Endothelial cell of umbilical vein (primary cell): Measurements from ENCODE around the gene KDM4B. TPM values are rescaled to one million over a fixed set of nuclear protein-coding genes. Genes with fewer than 3 reads are reported as not detected.

Source experiments
- BruUV-seq: library from RNA; stranded (reverse); fragments of 400-500 nt; replicated peaks from 2 replicates; lab custom pipeline; 2021; lab: Mats Ljungman, UMichigan
- CTCF ChIA-PET: fragments of 300-600, 350-600 bp; sonication (Branson Sonifier 250); formaldehyde crosslinking; loops from one replicate; lab custom pipeline; 2021; ENCODE audit warnings: antibody characterized with exemption, inconsistent platforms; lab: Charles Lee
- POLR2A ChIA-PET: fragments of 300-600, 350-600 bp; sonication (Branson Sonifier 250); formaldehyde crosslinking; loops from one replicate; lab custom pipeline; 2021; ENCODE audit warnings: antibody characterized with exemption, inconsistent platforms; lab: Charles Lee
- DNase-seq: peaks from one replicate; pipeline ENCODE4 v3.0.0-alpha.2; 2011; ENCODE audit warnings: low read depth, low spot score
- FAIRE-seq: peaks from 2 replicates; lab custom pipeline; 2011; peaks lifted over from hg19 to GRCh38; lab: Jason Lieb, UNC
- H2AFZ ChIP-seq: 2 replicates; pipeline ENCODE4 v1.6.0; 2012; ENCODE audit warnings: low read depth, low read length, control low read depth, inconsistent platforms
- H3K27ac ChIP-seq: 2 replicates; pipeline ENCODE4 v1.5.1; 2011; ENCODE audit warnings: low read depth, mild to moderate bottlenecking, control low read depth, low read length, moderate library complexity; ENCODE audit not compliant: insufficient read depth
- H3K27me3 ChIP-seq, 2 experiments: 2 replicates each; pipeline versions ENCODE4 v1.6.0 to v1.6.1; 2011; ENCODE audit warnings: low read length in 2 of 2, mixed read lengths in 1 of 2; ENCODE audit not compliant: control insufficient read depth in 2 of 2, insufficient read depth in 2 of 2
- H3K36me3 ChIP-seq, 2 experiments: 2 replicates in 1 of 2; 3 replicates in 1 of 2; pipeline ENCODE4 v1.5.1; 2011; ENCODE audit warnings: low read length in 2 of 2, mild to moderate bottlenecking in 1 of 2, moderate library complexity in 1 of 2; ENCODE audit not compliant: control insufficient read depth in 2 of 2, insufficient read depth in 2 of 2; ENCODE audit errors: extremely low read depth in 1 of 2
- H3K4me1 ChIP-seq: 3 replicates; pipeline ENCODE4 v1.5.1; 2011; ENCODE audit warnings: mild to moderate bottlenecking, low read length; ENCODE audit not compliant: control insufficient read depth, insufficient read depth; ENCODE audit errors: extremely low read depth
- H3K4me2 ChIP-seq: 2 replicates; pipeline ENCODE4 v1.6.1; 2011; ENCODE audit warnings: low read length, control low read depth, mixed read lengths; ENCODE audit not compliant: insufficient read depth
- H3K4me3 ChIP-seq, 3 experiments: fragments of 200-600 bp in 1 of 3; sonication (generic), shearing (Covaris generic) in 1 of 3; replicated peaks in 1 of 3; 2 replicates each; pipeline ENCODE4 v1.5.1; 2011 to 2016; ENCODE audit warnings: control low read depth in 3 of 3, low read length in 3 of 3, mild to moderate bottlenecking in 2 of 3, inconsistent platforms in 1 of 3, low read depth in 1 of 3, moderate library complexity in 1 of 3; ENCODE audit not compliant: insufficient read depth in 1 of 3
- H3K79me2 ChIP-seq: 2 replicates; pipeline ENCODE4 v1.6.0; 2012; ENCODE audit warnings: low read length, inconsistent platforms; ENCODE audit not compliant: control insufficient read depth, insufficient read depth
- H3K9ac ChIP-seq: replicated peaks from 2 replicates; pipeline ENCODE3; 2011; ENCODE audit warnings: low read length, control low read depth; ENCODE audit not compliant: insufficient read depth; ENCODE audit errors: extremely low read depth
- H3K9me1 ChIP-seq: replicated peaks from 3 replicates; pipeline ENCODE4 v1.6.0; 2011; ENCODE audit warnings: mild to moderate bottlenecking, low read length; ENCODE audit not compliant: control insufficient read depth, insufficient read depth; ENCODE audit errors: extremely low read depth
- H3K9me3 ChIP-seq: replicated peaks from 2 replicates; pipeline ENCODE4 v1.5.1; 2012; ENCODE audit warnings: low read length, inconsistent platforms; ENCODE audit not compliant: control insufficient read depth, insufficient read depth
- H4K20me1 ChIP-seq: replicated peaks from 2 replicates; pipeline ENCODE3; 2011; ENCODE audit warnings: mild to moderate bottlenecking, low read length; ENCODE audit not compliant: control insufficient read depth, insufficient read depth; ENCODE audit errors: extremely low read depth
- CTCF ChIP-seq, 2 donors: IDR thresholded peaks; 1 replicate in 1 of 2; 2 replicates in 1 of 2; pipeline ENCODE4 v1.5.1; 2011; ENCODE audit warnings: low read length in 2 of 2, mild to moderate bottlenecking in 2 of 2, moderate library complexity in 2 of 2, control low read depth in 1 of 2, inconsistent platforms in 1 of 2, low read depth in 1 of 2; ENCODE audit not compliant: insufficient read depth in 1 of 2; ENCODE audit errors: extremely low read depth in 1 of 2
- EZH2 ChIP-seq: IDR thresholded peaks from 2 replicates; pipeline ENCODE4 v1.6.1; 2012; ENCODE audit warnings: borderline replicate concordance, low read depth, mild to moderate bottlenecking, moderate library complexity, low read length, inconsistent platforms; ENCODE audit not compliant: severe bottlenecking
- FOS ChIP-seq: IDR thresholded peaks from 2 replicates; pipeline ENCODE4 v1.6.1; 2011; ENCODE audit warnings: mild to moderate bottlenecking, low read length, moderate library complexity, borderline replicate concordance; ENCODE audit not compliant: insufficient read depth
- GATA2 ChIP-seq: IDR thresholded peaks from 2 replicates; pipeline ENCODE4 v1.7.0; 2011; ENCODE audit warnings: low read depth, mild to moderate bottlenecking, moderate library complexity, mixed read lengths, low read length; ENCODE audit not compliant: insufficient read length, insufficient read depth
- JUN ChIP-seq: IDR thresholded peaks from 2 replicates; pipeline ENCODE4 v1.6.1; 2011; ENCODE audit warnings: borderline replicate concordance, low read depth; ENCODE audit not compliant: insufficient read length, insufficient read depth
- MAX ChIP-seq: IDR thresholded peaks from 2 replicates; pipeline ENCODE4 v1.6.1; 2011; ENCODE audit not compliant: insufficient read depth, insufficient read length
- MYC ChIP-seq: IDR thresholded peaks from one replicate; pipeline ENCODE4 v1.6.1; 2011; ENCODE audit warnings: mild to moderate bottlenecking, low read depth, low read length
- POLR2A ChIP-seq: IDR thresholded peaks from 2 replicates; pipeline ENCODE4 v1.6.1; 2012; ENCODE audit warnings: low read depth, mild to moderate bottlenecking, control low read depth, low read length
- POLR2AphosphoS5 ChIP-seq: IDR thresholded peaks from 2 replicates; pipeline ENCODE4 v1.6.1; 2012; ENCODE audit warnings: low read depth, mild to moderate bottlenecking, control low read depth, low read length, moderate library complexity; ENCODE audit not compliant: insufficient read depth
- dilution Hi-C: fragments of 300-500 bp; cut with MboI; formaldehyde crosslinking; loops from one replicate; pipeline ENCODE4 v1.15.0; 2019; ENCODE audit warnings: low sequenced_read_pairs; ENCODE audit not compliant: extremely low pct_ligation_motif_present
- intact Hi-C: fragments of 100-400 bp; cut with micrococcal nuclease; formaldehyde crosslinking; loops from one replicate; pipeline ENCODE4 v1.10.0; 2022
- polyA plus RNA-seq, 4 experiments: library from polyadenylated mRNA; depleted of rRNA in 3 of 4; stranded (reverse) in 3 of 4; unstranded in 1 of 4; fragments of >200 nt; gene quantifications; 2 replicates each; pipeline versions ENCODE4 v1.2.1 to v1.2.3, GENCODE V29; 2011 to 2012; ENCODE audit warnings: missing spikeins in 1 of 4
- total RNA-seq: library from RNA; stranded (reverse); gene quantifications from 2 replicates; pipeline ENCODE4 v1.2.3, GENCODE V29; 2021

KDM4B gene
- total and polyA plus RNA-seq, 2 donors (not counting 3 experiments of a cell fraction or from before 2014, with no cell fraction given): 12.4 to 37.2 TPM

- no TSS peak for BruUV-seq
- CTCF ChIA-PET: interaction anchor here (0.6 to 0.7 kb wide), 2 partner anchors 12 to 630 kb away, joined by 3 to 5 read pairs; no protein-coding TSS in a partner anchor
Measured at GRCh38 chr19:5116292-5116691, 147.4 kb downstream of the KDM4B start.

GRCh38 chr19:5117421-5117820, 148.5 kb downstream of the KDM4B start:
- dilution Hi-C loops: no loop called here
- Histone ChIP-seq H2AFZ (no peak overlapping the region), H3K27ac (no peak overlapping the region), H3K9ac (no peak overlapping the region), H3K36me3 (peaks cover under 1 to 7% of the 10 kb centered on the region in 2 experiments), H3K9me1 (no peaks in the 10 kb centered on the region), H3K4me3 (no peak overlapping the region), H3K4me1 (no peaks in the 10 kb centered on the region), H4K20me1 (no peaks in the 10 kb centered on the region), H3K79me2 (no peaks in the 10 kb centered on the region), H3K27me3 (no peaks in the 10 kb centered on the region), H3K4me2 (no peak overlapping the region), H3K9me3 (no peaks in the 10 kb centered on the region)
- BruUV-seq: no TSS peak
- intact Hi-C loops: no loop called here
- DNase-seq (no peak), FAIRE-seq (no peak)
- ChIA-PET CTCF (no interaction called here), POLR2A (no interaction called here)
- no peak for TF ChIP-seq POLR2A
- no peak for TF ChIP-seq POLR2AphosphoS5
- no peak for TF ChIP-seq MYC
- no peak for TF ChIP-seq MAX
- no peak for TF ChIP-seq CTCF (IDR thresholded peaks at IDR 0.05; ENCODE audit: extremely low read depth in 1 of 2, insufficient read depth in 1 of 2, low read depth in 1 of 2, low read length in 2 of 2)
- no peak for TF ChIP-seq FOS
- no peak for TF ChIP-seq GATA2
- no peak for TF ChIP-seq JUN
- no peak for TF ChIP-seq EZH2

More at GRCh38 chr19:5116292-5116691, 147.4 kb downstream of the KDM4B start:
- H3K36me3 ChIP-seq: peaks cover 3 to 7% of the 10 kb centered on the region in 2 experiments
- H3K9ac ChIP-seq: no peak overlapping the region
- H3K27ac ChIP-seq: no peak overlapping the region
- H3K4me3 ChIP-seq: no peak overlapping the region
- no peak overlapping the region for H2AFZ ChIP-seq
- POLR2A ChIA-PET: interaction anchor here (0.6 kb wide), 1 partner anchor 831 kb away, joined by 7 read pairs; no protein-coding TSS in a partner anchor
- no peak overlapping the region for H3K4me2 ChIP-seq
- H4K20me1 ChIP-seq: no peaks in the 10 kb centered on the region
- H3K9me1 ChIP-seq: no peaks in the 10 kb centered on the region
- H3K27me3 ChIP-seq: no peaks in the 10 kb centered on the region
- no peaks in the 10 kb centered on the region for H3K4me1 ChIP-seq
- TF ChIP-seq FOS: no peak
- no peak for TF ChIP-seq JUN
- no peak for TF ChIP-seq MAX
- dilution Hi-C loops (no loop called here), intact Hi-C loops (no loop called here)
- no peaks in the 10 kb centered on the region for H3K79me2 ChIP-seq
- FAIRE-seq (no peak), DNase-seq (no peak)
- no peaks in the 10 kb centered on the region for H3K9me3 ChIP-seq
